Measurements from ENCODE around the gene LCTL.

- TF ChIP-seq POLR2A (IDR thresholded peaks at IDR 0.05) (no peak), CTCF (IDR thresholded peaks at IDR 0.05) (no peak)
These were observed 27.5 kb upstream of the LCTL start for GRCh38 chr15:66593219-66593780.

All from breast epithelium (tissue), 3 donors.